GM18508 (cell line): ENCODE results near the gene CTXN3.
"Not testable (repeated sequence)": the region's sequence is repeated elsewhere in the genome, so short reads cannot be mapped to it uniquely, and the experiment has no call there.

ENCODE experiments used
- ATAC-seq: cut with Tn5 transposase; IDR thresholded peaks from one replicate; pipeline ENCODE4 v1.9.1; 2021; ENCODE audit warnings: moderate number of reproducible peaks; ENCODE audit not compliant: insufficient read depth, unreplicated experiment

The CTXN3 gene

GRCh38 chr5:127650022-127650421, 1.1 kb downstream of the CTXN3 start:
- ATAC-seq, result no peak

GRCh38 chr5:127650649-127651048, 1.8 kb downstream of the CTXN3 start:
- ATAC-seq, result no peak

- no peak for ATAC-seq
Observed at GRCh38 chr5:127652952-127653611, 4.2 kb downstream of the CTXN3 start.

- no peak for ATAC-seq
Observed at GRCh38 chr5:127656825-127657224, 7.9 kb downstream of the CTXN3 start.

DNA sequence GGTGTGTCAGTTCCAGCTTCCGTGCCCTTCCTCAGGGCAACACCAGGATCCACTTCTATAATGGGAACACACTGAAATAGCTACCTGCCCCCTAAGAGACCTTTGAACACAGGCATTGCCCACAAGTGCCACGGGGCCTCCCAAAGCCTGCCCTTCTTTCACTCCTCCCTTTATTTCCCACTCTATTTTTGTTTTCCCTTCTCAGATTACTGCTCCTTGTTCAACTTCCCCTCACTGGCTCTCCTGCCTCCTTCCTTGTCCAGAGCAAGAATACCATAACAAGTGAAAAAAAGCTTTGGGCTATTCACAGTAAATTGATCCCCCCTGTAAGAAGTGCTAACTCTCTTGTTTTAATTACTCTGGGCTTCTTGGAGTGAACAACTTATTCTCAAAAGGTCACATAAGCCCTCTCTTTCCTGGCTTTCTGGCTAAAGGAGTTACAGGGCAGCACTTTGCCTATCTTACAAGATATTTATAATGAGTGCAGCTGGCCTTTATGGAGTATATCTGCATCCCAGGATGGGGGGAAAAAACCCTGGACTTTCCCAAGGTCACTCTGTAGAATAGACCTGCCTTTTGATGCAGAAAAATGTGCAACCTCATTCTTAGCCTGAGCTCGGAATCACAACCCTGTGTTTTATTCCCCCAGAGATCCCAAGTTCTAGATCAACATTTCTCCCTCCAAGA, 11.3 kb downstream of the CTXN3 start:
- no peak for ATAC-seq

- ATAC-seq, result no peak
Observed at GRCh38 chr5:127664093-127664492, 15.2 kb downstream of the CTXN3 start.

DNA sequence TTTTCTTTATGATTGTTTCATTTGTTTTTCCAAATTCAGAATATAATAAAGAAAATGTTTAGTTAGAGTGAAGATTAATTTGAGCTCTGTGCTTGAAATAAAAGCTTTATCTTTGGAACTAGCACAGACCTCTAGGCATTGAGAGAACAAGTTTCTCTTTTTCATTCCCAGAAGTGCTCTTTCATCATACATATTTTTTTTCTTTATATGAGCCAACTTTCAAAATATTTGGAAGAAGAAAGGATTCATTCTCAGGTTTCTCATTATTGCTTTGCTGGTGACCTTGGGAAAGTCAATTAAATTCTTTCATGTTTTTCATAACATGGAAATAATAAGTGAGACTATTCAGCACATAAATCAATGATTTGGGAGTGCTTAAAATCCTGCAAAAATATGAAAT, 16.8 kb downstream of the CTXN3 start:
- no peak for ATAC-seq

DNA sequence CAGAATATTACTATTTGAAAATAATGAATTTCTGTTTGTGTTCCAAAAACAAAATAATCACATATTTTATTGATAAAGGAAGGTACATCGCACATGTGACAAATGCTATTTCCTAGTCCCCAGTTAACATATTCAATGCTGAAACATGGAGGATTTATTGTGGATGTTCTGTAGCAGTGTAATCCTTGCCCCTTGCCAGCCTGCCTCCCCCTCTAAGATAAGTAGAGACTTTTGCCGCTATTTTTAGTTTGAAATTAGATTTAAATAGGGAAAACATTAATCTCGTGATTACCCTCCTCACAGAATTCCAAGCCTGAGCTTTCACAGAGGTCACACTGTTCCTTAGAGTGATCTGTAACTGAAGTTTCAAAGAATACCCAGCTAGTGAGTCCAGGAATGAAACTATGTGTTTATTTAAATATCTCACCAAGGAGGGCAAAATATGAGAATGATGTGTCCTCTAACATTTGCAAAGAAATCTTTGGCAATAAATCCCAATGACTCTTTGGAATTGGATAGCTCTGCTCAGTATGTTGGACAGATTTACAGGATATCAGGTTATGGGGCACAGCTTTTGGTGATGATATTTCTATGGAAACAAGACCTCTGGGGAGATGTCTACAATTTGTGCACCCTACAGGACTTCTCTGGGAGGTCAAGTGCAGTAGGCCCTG, 17.3 kb downstream of the CTXN3 start:
- no peak for ATAC-seq

- ATAC-seq, result no peak
Observed at GRCh38 chr5:127667926-127668325, 19.0 kb downstream of the CTXN3 start.

DNA sequence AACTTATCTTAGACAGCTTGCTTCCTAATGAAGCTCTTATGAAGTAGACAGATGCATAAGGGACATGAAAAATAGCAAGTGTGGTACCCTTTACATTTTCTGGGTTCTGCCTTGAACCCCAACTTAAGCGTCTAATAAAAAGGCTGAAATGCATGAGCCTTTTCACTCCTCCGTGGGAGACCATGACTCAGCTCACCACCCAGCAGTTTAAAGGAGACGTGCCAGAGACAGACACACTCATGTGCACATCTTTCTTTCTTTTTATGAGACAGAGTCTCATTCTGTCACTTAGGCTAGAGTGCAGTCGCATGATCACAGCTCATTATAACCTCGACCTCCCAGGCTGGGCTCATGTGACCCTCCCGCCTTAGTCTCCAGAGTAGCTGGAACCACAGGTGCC, 22.3 kb downstream of the CTXN3 start:
- no peak for ATAC-seq

DNA sequence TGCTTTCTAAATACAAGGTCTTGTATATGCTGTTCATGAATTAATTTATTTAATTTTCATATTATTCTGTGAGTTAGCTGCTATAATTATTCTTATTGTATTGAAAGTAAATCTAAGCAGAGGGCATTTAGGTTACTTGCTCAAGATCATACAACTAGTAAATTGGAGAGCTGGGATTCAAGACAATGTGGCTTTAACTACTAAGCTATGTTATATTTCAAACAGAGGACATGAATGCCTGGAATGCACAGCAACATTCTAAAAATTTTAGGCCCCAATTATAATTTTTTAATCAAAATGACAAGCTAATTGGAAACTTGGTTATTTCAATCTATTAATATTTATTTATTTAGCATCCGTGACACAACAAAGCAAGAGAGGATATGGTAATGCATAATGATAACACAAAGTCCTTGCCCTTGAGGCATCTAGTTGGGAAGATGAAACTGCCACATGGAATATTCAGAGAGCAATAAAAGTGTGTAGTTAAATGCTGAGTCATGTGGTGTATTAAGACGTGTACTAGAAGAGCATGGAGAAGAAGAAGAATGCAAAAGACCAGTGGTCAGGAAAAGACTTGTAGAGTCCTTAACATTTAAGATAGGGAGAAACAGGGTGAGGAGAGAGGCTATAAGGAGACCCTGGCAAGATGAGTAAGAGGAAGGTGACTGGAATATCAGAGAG, 24.4 kb downstream of the CTXN3 start:
- no peak for ATAC-seq

DNA sequence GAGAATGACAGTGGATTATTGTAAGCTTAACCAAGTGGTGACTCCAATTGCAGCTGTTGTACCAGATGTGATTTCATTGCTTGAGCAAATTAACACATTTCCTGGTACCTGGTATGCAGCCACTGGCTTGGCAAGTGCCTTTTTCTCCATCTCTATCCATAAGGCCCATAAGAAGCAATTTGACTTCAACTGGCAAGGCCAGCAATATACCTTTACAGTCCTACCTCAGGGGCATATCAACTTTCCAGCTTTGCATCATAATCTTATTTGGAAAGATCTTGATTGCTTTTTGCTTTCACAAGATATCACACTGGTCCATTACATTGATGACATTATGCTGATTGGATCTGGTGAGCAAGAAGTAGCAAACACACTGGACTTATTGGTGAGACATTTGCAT, 28.1 kb downstream of the CTXN3 start:
- not testable (repeated sequence) for ATAC-seq

GRCh38 chr5:127679691-127680330, 30.9 kb downstream of the CTXN3 start:
- ATAC-seq, result not testable (repeated sequence)

DNA sequence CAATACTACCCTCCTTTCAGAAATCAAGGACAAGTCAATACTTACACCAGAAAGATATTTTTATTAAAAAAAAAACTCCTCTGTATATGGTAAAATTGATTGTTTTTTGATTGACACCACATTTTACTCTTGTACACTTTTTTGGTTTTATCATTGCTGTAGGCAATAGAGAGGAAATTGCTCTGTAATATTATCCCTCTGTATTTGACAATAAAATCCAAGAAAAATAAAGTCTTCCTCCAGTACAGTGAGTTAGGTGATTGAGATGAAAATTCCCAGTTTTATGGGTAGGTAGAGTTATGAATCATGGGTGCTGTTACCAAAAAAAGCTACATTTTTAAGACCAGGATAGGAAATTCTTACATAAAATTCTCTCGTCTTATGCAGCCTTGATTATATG, 31.7 kb downstream of the CTXN3 start:
- no peak for ATAC-seq

- ATAC-seq, result no peak
Observed at GRCh38 chr5:127683008-127683407, 34.1 kb downstream of the CTXN3 start.

DNA sequence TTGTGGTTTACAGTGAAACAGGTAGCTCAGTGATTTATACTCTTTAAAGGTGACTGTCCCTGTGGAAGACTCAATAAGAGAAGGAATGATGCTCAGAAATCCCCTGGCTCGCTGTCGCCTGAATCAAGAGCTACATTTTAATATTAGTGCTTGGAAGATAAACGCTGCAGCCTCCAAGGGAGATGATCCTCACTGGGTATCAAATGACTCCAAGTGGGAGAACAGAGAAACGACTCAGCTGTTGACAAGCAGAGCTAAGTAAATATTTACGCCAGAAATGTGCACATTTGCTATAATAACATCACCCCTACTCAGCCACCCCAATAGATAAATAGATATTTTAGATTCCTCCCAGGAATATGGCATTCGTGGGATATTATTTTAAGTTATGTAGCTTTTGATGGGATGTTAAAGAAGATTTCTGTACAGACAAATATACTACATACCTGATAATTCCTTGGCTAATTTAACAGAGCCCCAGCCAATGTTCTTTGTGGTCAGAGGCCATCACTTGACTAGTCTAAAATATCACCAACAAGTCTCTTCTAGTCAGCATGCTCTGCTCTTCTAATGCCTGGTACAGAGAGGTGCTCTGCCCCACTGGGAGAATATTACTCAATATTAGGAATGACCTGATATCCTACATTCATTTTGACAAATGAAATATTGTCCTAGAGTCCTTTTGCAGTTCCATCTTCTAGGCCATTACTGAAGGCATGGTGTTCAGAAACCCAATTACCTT, 36.0 kb downstream of the CTXN3 start:
- no peak for ATAC-seq

GRCh38 chr5:127685662-127686061, 36.8 kb downstream of the CTXN3 start:
- ATAC-seq, result no peak

GRCh38 chr5:127686424-127686823, 37.5 kb downstream of the CTXN3 start:
- no peak for ATAC-seq

GRCh38 chr5:127694518-127695171, 45.8 kb downstream of the CTXN3 start:
- no peak for ATAC-seq
